Measurements from ENCODE around the gene FAF2.

Gene FAF2

GRCh38 chr5:176515396-176515795 lies 67.2 kb downstream of the FAF2 start:
- TF ChIP-seq TAF1 (IDR thresholded peaks at IDR 0.05; ENCODE audit: borderline replicate concordance, low read depth, low read length) (no peak), POLR2A (IDR thresholded peaks at IDR 0.05; ENCODE audit: low read depth, low read length) (no peak), POLR2AphosphoS5 (IDR thresholded peaks at IDR 0.05; ENCODE audit: low read depth, low read length) (no peak)
- FAIRE-seq = no peak
- no peak for DNase-seq (ENCODE audit: insufficient read length)

DNA sequence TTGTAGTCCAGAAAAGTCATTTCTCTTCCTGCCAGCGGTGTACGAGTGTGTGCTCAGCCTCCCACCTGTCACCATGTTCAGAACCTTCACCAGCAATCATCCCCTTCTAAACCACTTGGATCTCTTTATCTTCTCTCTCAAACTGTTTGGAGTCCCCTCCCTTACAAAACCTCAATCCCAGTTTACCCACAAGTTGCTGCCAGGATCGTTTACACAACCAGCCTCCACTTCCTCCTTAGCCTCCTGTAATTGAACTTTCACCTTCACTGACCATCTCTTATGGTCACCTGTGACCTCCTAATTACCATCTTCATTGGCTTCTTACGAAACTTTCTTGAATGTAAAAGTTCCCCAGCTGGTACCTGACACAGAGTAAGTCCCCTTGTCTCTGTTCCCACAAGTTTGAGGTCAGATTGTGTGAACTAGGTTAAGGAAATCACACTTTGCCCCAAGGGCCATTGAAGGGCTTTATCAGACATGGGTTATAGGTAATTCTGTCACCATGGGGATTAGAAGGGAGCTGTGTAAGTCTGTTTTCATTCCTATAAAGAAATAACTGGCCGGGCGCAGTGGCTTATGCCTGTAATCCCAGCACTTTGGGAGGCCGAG lies 69.0 kb downstream of the FAF2 start:
- DNase-seq (ENCODE audit: insufficient read length) = no peak
- no peak for FAIRE-seq
- no peak for TF ChIP-seq POLR2AphosphoS5 (IDR thresholded peaks at IDR 0.05; ENCODE audit: low read depth, low read length)
- no peak for TF ChIP-seq POLR2A (IDR thresholded peaks at IDR 0.05; ENCODE audit: low read depth, low read length)
- TF ChIP-seq TAF1 (IDR thresholded peaks at IDR 0.05; ENCODE audit: borderline replicate concordance, low read depth, low read length) = no peak

DNA sequence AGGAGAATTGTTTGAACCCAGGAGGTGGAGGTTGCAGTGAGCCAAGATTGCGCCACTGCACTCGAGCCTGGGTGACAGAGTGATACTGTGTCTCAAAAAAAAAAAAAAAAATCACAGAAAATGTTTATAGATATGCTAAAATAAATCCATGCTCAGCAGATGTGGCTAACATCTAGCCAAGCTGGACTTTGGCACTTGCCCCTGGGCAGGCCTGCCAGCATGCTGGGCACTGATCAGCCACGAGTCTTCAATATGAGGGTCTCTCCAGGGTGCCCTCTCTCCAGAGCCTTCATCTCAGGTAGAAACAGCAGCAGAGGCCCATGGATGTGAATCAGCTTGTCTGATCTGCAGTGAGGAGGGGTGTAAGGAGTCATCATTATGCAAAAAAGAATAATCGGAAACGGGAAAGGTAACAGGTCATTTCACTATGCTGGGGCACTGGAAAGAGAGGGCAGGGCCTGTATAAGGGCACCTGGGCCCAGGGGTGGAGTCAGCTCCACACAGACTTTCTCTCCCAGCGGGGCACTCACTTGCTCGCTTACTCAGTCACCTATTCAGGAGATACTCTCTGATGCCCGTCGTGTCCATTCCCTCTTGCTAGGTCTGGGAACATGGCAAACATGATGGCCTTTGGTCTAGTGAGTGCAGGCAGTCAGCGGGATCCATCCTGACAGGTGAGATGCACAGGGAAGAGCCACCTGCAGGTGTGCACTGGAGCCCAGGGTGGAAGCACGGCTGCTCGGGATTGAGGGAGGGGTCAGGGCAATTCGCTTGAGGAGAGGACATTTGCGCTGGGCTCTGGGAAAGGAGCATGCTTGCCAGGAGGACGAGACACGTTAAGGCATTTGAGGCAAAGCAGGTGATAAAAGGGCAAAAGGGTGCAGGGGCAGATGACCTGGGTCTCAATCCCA lies 71.9 kb downstream of the FAF2 start:
- no peak for DNase-seq (ENCODE audit: insufficient read length)
- TF ChIP-seq POLR2AphosphoS5 (IDR thresholded peaks at IDR 0.05; ENCODE audit: low read depth, low read length) = no peak
- TF ChIP-seq TAF1 (IDR thresholded peaks at IDR 0.05; ENCODE audit: borderline replicate concordance, low read depth, low read length) = no peak
- TF ChIP-seq POLR2A (IDR thresholded peaks at IDR 0.05; ENCODE audit: low read depth, low read length) = no peak
- no peak for FAIRE-seq

DNA sequence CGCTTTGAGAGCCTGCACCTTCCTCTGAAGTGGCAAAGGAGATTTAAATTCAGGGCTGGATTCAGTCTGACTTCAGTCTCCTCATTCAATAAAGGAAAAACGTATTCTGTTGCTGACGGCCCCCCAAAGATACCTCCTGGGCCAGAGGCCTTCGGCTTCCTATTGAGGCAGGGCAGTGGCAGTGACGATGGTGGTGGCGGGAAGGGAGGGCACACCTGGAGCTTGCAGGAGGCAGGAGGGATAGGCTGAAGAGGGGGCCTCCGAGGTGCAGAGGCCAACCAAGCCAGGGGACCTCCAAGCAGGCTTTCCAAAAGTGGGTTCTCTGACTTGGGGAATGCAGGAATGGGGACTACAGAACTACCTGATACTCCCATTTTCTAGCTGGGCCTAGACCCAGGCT lies 73.1 kb downstream of the FAF2 start:
- TF ChIP-seq POLR2AphosphoS5 (IDR thresholded peaks at IDR 0.05; ENCODE audit: low read depth, low read length) (no peak), POLR2A (IDR thresholded peaks at IDR 0.05; ENCODE audit: low read depth, low read length) (no peak), TAF1 (IDR thresholded peaks at IDR 0.05; ENCODE audit: borderline replicate concordance, low read depth, low read length) (no peak)
- no peak for FAIRE-seq
- no peak for DNase-seq (ENCODE audit: insufficient read length)

GRCh38 chr5:176521699-176522263 lies 73.6 kb downstream of the FAF2 start:
- DNase-seq (ENCODE audit: insufficient read length) (no peak), FAIRE-seq (no peak)
- no peak for TF ChIP-seq TAF1 (IDR thresholded peaks at IDR 0.05; ENCODE audit: borderline replicate concordance, low read depth, low read length)
- no peak for TF ChIP-seq POLR2AphosphoS5 (IDR thresholded peaks at IDR 0.05; ENCODE audit: low read depth, low read length)
- no peak for TF ChIP-seq POLR2A (IDR thresholded peaks at IDR 0.05; ENCODE audit: low read depth, low read length)

GRCh38 chr5:176524138-176524537 lies 76.0 kb downstream of the FAF2 start:
- TF ChIP-seq POLR2A (IDR thresholded peaks at IDR 0.05; ENCODE audit: low read depth, low read length) = no peak
- DNase-seq (ENCODE audit: insufficient read length) (no peak), FAIRE-seq (no peak)

GRCh38 chr5:176524987-176525386 lies 76.8 kb downstream of the FAF2 start:
- TF ChIP-seq POLR2A (IDR thresholded peaks at IDR 0.05; ENCODE audit: low read depth, low read length) (no peak), TAF1 (IDR thresholded peaks at IDR 0.05; ENCODE audit: borderline replicate concordance, low read depth, low read length) (no peak), POLR2AphosphoS5 (IDR thresholded peaks at IDR 0.05; ENCODE audit: low read depth, low read length) (no peak)
- no peak for DNase-seq (ENCODE audit: insufficient read length)
- no peak for FAIRE-seq

- TF ChIP-seq POLR2A (IDR thresholded peaks at IDR 0.05; ENCODE audit: low read depth, low read length) (no peak), TAF1 (IDR thresholded peaks at IDR 0.05; ENCODE audit: borderline replicate concordance, low read depth, low read length) (no peak), POLR2AphosphoS5 (IDR thresholded peaks at IDR 0.05; ENCODE audit: low read depth, low read length) (no peak)
- DNase-seq (ENCODE audit: insufficient read length) = no peak
- FAIRE-seq = no peak
Measured at GRCh38 chr5:176525677-176526076, 77.5 kb downstream of the FAF2 start.

DNA sequence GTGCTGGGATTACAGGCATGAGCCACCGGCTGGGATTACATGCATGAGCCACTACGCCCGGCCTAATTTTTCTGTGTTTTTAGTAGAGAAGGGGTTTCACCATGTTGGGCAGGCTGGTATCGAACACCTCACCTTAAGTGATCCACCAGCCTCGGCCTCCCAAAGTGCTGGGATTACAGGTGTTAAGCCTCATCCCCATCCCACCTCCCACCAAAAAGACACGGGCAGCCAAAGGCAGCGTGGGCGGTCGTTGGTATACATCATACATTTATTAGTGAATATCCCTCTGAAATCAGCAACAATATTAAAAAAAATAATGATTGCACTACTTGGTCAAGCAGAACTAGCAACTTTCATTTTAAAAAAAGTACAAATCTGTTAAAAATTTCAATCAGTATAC lies 78.3 kb downstream of the FAF2 start:
- FAIRE-seq = no peak
- TF ChIP-seq POLR2A (IDR thresholded peaks at IDR 0.05; ENCODE audit: low read depth, low read length) (no peak), TAF1 (IDR thresholded peaks at IDR 0.05; ENCODE audit: borderline replicate concordance, low read depth, low read length) (no peak), POLR2AphosphoS5 (IDR thresholded peaks at IDR 0.05; ENCODE audit: low read depth, low read length) (no peak)
- DNase-seq (ENCODE audit: insufficient read length) = no peak

DNA sequence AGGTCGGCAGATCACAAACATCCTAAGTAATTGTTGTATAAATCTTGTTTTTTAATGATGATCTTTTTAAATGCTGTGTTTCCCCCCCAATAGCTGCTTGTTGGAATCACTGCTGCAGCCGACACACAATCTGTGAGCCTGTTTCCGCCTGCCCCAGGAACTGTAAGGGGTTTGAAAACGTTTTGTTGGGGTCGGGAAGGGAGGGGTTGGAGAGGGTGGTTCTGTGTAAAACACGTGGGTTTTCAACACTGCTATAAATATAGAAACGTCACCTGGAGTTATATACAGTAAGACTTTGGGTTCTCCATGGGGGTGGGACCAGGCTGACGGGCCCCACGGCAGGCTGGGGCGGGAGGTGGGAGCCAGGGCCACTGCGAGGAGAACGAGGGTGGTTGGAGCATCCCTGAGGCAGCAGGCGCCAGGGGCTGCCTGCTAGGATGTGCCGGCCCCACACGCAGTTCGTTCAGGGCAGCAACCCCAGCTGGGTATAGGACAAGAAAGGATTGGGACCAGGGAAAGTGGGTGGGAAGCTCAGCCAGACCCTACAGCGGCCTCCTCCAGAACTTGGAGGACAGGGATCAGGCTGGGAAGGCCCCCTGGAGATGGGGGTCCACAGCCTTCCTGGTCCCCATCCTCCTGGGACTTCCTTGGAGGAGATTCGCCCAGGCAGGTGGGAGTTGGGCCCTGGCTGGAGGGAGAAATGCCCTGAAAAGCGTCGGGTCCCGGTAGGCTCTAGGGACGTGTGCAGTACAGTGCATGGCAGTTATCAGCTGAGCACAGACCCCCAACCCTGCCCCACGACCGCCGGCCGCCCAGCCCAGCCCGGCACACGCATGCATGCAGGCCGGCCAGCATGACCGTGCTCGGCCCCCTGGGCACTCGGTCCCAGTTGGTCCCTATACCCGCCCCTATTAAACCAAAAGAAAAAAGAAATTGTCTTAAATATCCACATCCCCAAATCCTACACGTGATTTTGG lies 79.3 kb downstream of the FAF2 start:
- no peak for DNase-seq (ENCODE audit: insufficient read length)
- FAIRE-seq = no peak
- TF ChIP-seq POLR2A (IDR thresholded peaks at IDR 0.05; ENCODE audit: low read depth, low read length) = no peak
- TF ChIP-seq TAF1 (IDR thresholded peaks at IDR 0.05; ENCODE audit: borderline replicate concordance, low read depth, low read length) = no peak
- no peak for TF ChIP-seq POLR2AphosphoS5 (IDR thresholded peaks at IDR 0.05; ENCODE audit: low read depth, low read length)

GRCh38 chr5:176528301-176528700 lies 80.1 kb downstream of the FAF2 start:
- TF ChIP-seq POLR2A (IDR thresholded peaks at IDR 0.05; ENCODE audit: low read depth, low read length) = no peak
- DNase-seq (ENCODE audit: insufficient read length) = no peak
- no peak for FAIRE-seq
